GM23338 (cell line): ENCODE results near the gene VPS8. TPM values are rescaled to one million over a fixed set of nuclear protein-coding genes. Genes with fewer than 3 reads are reported as not detected.

Experiments used
- ATAC-seq: fragments of 200-7000 bp; cut with Tn5 transposase; 3 replicates; pipeline ENCODE4 v1.9.1; 2020
- DNase-seq: peaks from one replicate; pipeline ENCODE4 v3.0.0-alpha.2; 2015; ENCODE audit warnings: low spot score
- H2AFZ ChIP-seq: fragments of 200-600 bp; sonication (generic); 2 replicates; pipeline ENCODE4 v1.8.0; 2016; ENCODE audit warnings: antibody characterized with exemption, mild to moderate bottlenecking, moderate library complexity
- H3F3A ChIP-seq: fragments of 200-600 bp; sonication (generic); replicated peaks from 2 replicates; pipeline ENCODE4 v1.8.0; 2017; ENCODE audit warnings: antibody characterized with exemption, mixed run types, low read depth
- H3K27ac ChIP-seq: fragments of 200-600 bp; sonication (generic); 2 replicates; pipeline ENCODE4 v1.6.1; 2016; ENCODE audit warnings: low read depth
- H3K27me3 ChIP-seq: fragments of 200-600 bp; sonication (generic); 2 replicates; pipeline ENCODE4 v1.8.0; 2016; ENCODE audit warnings: mild to moderate bottlenecking, mixed run types, moderate library complexity; ENCODE audit not compliant: insufficient read depth
- H3K36me3 ChIP-seq: fragments of 200-600 bp; sonication (generic); 2 replicates; pipeline ENCODE4 v1.8.0; 2016; ENCODE audit warnings: mild to moderate bottlenecking; ENCODE audit not compliant: insufficient read depth
- H3K4me1 ChIP-seq: fragments of 200-600 bp; sonication (generic); 2 replicates; pipeline ENCODE4 v1.8.0; 2016; ENCODE audit warnings: mild to moderate bottlenecking, moderate library complexity; ENCODE audit not compliant: insufficient read depth
- H3K4me2 ChIP-seq: fragments of 200-600 bp; sonication (generic); 2 replicates; pipeline ENCODE4 v1.7.1; 2017; ENCODE audit warnings: mixed run types
- H3K4me3 ChIP-seq: fragments of 200-600 bp; sonication (generic); 2 replicates; pipeline ENCODE4 v1.6.1; 2016; ENCODE audit warnings: mixed run types
- H3K79me2 ChIP-seq: fragments of 200-600 bp; sonication (generic); replicated peaks from 2 replicates; pipeline ENCODE4 v1.8.0; 2017; ENCODE audit warnings: mild to moderate bottlenecking; ENCODE audit not compliant: insufficient read depth
- H3K9me2 ChIP-seq: fragments of 200-600 bp; sonication (generic); 2 replicates; pipeline ENCODE4 v1.8.0; 2017; ENCODE audit not compliant: insufficient read depth
- H4K20me1 ChIP-seq: fragments of 200-600 bp; sonication (generic); replicated peaks from 2 replicates; pipeline ENCODE4 v1.8.0; 2017; ENCODE audit warnings: mild to moderate bottlenecking; ENCODE audit not compliant: insufficient read depth
- H3K27ac Mint-ChIP-seq: 2 replicates; pipeline ENCODE4 v1.8.0; 2020; ENCODE audit warnings: inconsistent platforms, mild to moderate bottlenecking, moderate library complexity, mixed read lengths
- H3K27me3 Mint-ChIP-seq: 3 replicates; pipeline ENCODE4 v1.8.0; 2022; ENCODE audit warnings: low read depth, mild to moderate bottlenecking, moderate library complexity, mixed read lengths, inconsistent platforms; ENCODE audit not compliant: insufficient read depth, poor library complexity
- H3K36me3 Mint-ChIP-seq: 3 replicates; pipeline ENCODE4 v1.8.0; 2021; ENCODE audit warnings: low read depth, mild to moderate bottlenecking, inconsistent platforms, moderate library complexity, mixed read lengths
- H3K4me1 Mint-ChIP-seq: 3 replicates; pipeline ENCODE4 v1.8.0; 2020; ENCODE audit warnings: mild to moderate bottlenecking, inconsistent platforms, mixed read lengths
- H3K4me3 Mint-ChIP-seq: 3 replicates; pipeline ENCODE4 v1.8.0; 2021; ENCODE audit warnings: moderate library complexity, mild to moderate bottlenecking, inconsistent platforms, mixed read lengths
- H3K9me3 Mint-ChIP-seq: 3 replicates; pipeline ENCODE4 v1.8.0; 2020; ENCODE audit warnings: moderate library complexity, mild to moderate bottlenecking, inconsistent platforms, mixed read lengths
- CREB1 ChIP-seq: fragments of 250-450 bp; sonication (Bioruptor Pico); IDR thresholded peaks from 2 replicates; pipeline ENCODE4 v1.5.0; 2020; ENCODE audit warnings: low read depth, mild to moderate bottlenecking, moderate library complexity
- EZH2 ChIP-seq: fragments of 200-600 bp; sonication (generic); IDR thresholded peaks from one replicate; pipeline ENCODE4 v1.8.0; 2017; ENCODE audit warnings: antibody characterized with exemption, mild to moderate bottlenecking, low read depth; ENCODE audit not compliant: unreplicated experiment
- EZH2phosphoT487 ChIP-seq: fragments of 200-600 bp; sonication (generic); IDR thresholded peaks from one replicate; pipeline ENCODE4 v1.8.1; 2018; ENCODE audit warnings: antibody characterized with exemption; ENCODE audit not compliant: unreplicated experiment
- JUNB ChIP-seq: IDR thresholded peaks from one replicate; pipeline ENCODE4 v1.6.1; 2016; ENCODE audit warnings: antibody characterized with exemption; ENCODE audit not compliant: unreplicated experiment
- NANOG ChIP-seq: IDR thresholded peaks from 2 replicates; pipeline ENCODE4 v1.6.1; 2016; ENCODE audit warnings: antibody characterized with exemption, borderline replicate concordance
- POLR2AphosphoS5 ChIP-seq: IDR thresholded peaks from 2 replicates; pipeline ENCODE4 v1.6.1; 2016; ENCODE audit warnings: antibody characterized with exemption, low read depth
- STAT1 ChIP-seq: IDR thresholded peaks from one replicate; pipeline ENCODE4 v1.6.1; 2016; ENCODE audit warnings: antibody characterized with exemption; ENCODE audit not compliant: unreplicated experiment
- ZNF114 ChIP-seq: fragments of 250-450 bp; sonication (Bioruptor Pico); IDR thresholded peaks from 2 replicates; pipeline ENCODE4 v1.5.0; 2020; ENCODE audit warnings: mild to moderate bottlenecking, moderate library complexity
- ZNF331 ChIP-seq: fragments of 250-450 bp; sonication (Bioruptor Pico); IDR thresholded peaks from 2 replicates; pipeline ENCODE4 v1.5.0; 2020; ENCODE audit warnings: low read depth, mild to moderate bottlenecking, moderate library complexity
- polyA plus RNA-seq: library from polyadenylated mRNA; unstranded; fragments of >200 nt; fragmentation: Nextera tagmentation; extraction: Ambion mirVana; gene quantifications from 2 replicates; pipeline ENCODE4 v1.2.1, GENCODE V29; 2016
- total RNA-seq: library from RNA; depleted of rRNA; stranded (reverse); fragments of >200 nt; shearing (Covaris generic); gene quantifications from 2 replicates; pipeline ENCODE4 v1.2.3, GENCODE V29; 2014
- TF ChIP-seq, protein P1 (sequence below): fragments of 250-450 bp; sonication (Bioruptor Pico); IDR thresholded peaks from 2 replicates; pipeline ENCODE4 v1.5.0; 2020; ENCODE audit warnings: mild to moderate bottlenecking, moderate library complexity
- TF ChIP-seq, protein P2 (sequence below), 2 experiments: fragments of 200-600 bp in 1 of 2; sonication (generic) in 1 of 2; conservative IDR thresholded peaks; 2 replicates each; pipeline versions ENCODE4 v1.5.1 to v1.6.1; 2016 to 2017; ENCODE audit warnings: antibody characterized with exemption in 2 of 2, low read depth in 2 of 2, mild to moderate bottlenecking in 2 of 2, moderate library complexity in 1 of 2
- TF ChIP-seq, protein P3 (sequence below): IDR thresholded peaks from 2 replicates; pipeline ENCODE4 v1.6.1; 2016; ENCODE audit warnings: antibody characterized with exemption
- TF ChIP-seq, protein P4 (sequence below): IDR thresholded peaks from one replicate; pipeline ENCODE4 v1.6.1; 2018; ENCODE audit warnings: antibody characterized with exemption; ENCODE audit not compliant: unreplicated experiment

Gene VPS8
- total and polyA plus RNA-seq, 2 experiments from 2014 or later: 17.3 to 45.5 TPM

DNA sequence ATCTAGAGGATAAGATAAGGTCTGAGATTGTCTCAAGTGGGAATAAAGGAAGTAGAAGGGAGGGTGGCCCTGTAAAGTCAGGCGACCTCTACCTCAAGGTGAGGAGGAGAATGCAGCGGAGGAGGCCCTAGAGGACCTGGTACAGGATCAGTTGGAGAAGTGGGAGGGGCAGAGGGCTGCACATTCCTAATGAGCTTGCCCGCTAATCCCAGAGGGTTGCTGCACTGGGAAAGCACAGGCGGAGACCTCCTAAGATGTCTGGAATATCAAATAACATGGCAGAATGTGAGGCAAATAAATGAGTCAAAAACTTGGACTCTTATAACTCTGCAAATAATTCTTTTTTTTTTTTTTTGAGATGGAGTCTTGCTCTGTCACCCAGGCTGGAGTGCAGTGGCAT lies 30.2 kb upstream of the VPS8 start:
- H3K9me3 Mint-ChIP-seq: no peaks in the 10 kb centered on the region
- Histone ChIP-seq H4K20me1 (no peaks in the 10 kb centered on the region), H3F3A (no peaks in the 10 kb centered on the region), H3K27ac (no peak overlapping the region), H3K79me2 (no peaks in the 10 kb centered on the region), H3K4me1 (peaks cover 10% of the 10 kb centered on the region; the same call in 1 of the 2 replicates), H3K27me3 (no peaks in the 10 kb centered on the region), H3K36me3 (no peaks in the 10 kb centered on the region), H2AFZ (peak overlapping the region; percentile 52; the same call in 1 of the 2 replicates), H3K4me2 (no peak overlapping the region), H3K4me3 (no peak overlapping the region), H3K9me2 (no peaks in the 10 kb centered on the region)
- TF ChIP-seq, protein P1, sequence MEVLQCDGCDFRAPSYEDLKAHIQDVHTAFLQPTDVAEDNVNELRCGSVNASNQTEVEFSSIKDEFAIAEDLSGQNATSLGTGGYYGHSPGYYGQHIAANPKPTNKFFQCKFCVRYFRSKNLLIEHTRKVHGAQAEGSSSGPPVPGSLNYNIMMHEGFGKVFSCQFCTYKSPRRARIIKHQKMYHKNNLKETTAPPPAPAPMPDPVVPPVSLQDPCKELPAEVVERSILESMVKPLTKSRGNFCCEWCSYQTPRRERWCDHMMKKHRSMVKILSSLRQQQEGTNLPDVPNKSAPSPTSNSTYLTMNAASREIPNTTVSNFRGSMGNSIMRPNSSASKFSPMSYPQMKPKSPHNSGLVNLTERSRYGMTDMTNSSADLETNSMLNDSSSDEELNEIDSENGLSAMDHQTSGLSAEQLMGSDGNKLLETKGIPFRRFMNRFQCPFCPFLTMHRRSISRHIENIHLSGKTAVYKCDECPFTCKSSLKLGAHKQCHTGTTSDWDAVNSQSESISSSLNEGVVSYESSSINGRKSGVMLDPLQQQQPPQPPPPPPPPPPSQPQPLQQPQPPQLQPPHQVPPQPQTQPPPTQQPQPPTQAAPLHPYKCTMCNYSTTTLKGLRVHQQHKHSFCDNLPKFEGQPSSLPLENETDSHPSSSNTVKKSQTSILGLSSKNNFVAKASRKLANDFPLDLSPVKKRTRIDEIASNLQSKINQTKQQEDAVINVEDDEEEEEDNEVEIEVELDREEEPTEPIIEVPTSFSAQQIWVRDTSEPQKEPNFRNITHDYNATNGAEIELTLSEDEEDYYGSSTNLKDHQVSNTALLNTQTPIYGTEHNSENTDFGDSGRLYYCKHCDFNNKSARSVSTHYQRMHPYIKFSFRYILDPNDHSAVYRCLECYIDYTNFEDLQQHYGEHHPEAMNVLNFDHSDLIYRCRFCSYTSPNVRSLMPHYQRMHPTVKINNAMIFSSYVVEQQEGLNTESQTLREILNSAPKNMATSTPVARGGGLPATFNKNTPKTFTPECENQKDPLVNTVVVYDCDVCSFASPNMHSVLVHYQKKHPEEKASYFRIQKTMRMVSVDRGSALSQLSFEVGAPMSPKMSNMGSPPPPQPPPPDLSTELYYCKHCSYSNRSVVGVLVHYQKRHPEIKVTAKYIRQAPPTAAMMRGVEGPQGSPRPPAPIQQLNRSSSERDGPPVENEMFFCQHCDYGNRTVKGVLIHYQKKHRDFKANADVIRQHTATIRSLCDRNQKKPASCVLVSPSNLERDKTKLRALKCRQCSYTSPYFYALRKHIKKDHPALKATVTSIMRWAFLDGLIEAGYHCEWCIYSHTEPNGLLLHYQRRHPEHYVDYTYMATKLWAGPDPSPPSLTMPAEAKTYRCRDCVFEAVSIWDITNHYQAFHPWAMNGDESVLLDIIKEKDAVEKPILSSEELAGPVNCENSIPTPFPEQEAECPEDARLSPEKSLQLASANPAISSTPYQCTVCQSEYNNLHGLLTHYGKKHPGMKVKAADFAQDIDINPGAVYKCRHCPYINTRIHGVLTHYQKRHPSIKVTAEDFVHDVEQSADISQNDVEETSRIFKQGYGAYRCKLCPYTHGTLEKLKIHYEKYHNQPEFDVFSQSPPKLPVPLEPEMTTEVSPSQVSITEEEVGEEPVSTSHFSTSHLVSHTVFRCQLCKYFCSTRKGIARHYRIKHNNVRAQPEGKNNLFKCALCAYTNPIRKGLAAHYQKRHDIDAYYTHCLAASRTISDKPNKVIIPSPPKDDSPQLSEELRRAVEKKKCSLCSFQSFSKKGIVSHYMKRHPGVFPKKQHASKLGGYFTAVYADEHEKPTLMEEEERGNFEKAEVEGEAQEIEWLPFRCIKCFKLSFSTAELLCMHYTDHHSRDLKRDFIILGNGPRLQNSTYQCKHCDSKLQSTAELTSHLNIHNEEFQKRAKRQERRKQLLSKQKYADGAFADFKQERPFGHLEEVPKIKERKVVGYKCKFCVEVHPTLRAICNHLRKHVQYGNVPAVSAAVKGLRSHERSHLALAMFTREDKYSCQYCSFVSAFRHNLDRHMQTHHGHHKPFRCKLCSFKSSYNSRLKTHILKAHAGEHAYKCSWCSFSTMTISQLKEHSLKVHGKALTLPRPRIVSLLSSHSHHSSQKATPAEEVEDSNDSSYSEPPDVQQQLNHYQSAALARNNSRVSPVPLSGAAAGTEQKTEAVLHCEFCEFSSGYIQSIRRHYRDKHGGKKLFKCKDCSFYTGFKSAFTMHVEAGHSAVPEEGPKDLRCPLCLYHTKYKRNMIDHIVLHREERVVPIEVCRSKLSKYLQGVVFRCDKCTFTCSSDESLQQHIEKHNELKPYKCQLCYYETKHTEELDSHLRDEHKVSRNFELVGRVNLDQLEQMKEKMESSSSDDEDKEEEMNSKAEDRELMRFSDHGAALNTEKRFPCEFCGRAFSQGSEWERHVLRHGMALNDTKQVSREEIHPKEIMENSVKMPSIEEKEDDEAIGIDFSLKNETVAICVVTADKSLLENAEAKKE: no peak
- TF ChIP-seq NANOG (no peak), CREB1 (CRISPR knock-in tag) (no peak), JUNB (no peak), ZNF114 (CRISPR knock-in tag) (no peak), POLR2AphosphoS5 (no peak), EZH2phosphoT487 (no peak), STAT1 (no peak), ZNF331 (CRISPR knock-in tag) (no peak), EZH2 (no peak)
- TF ChIP-seq, protein P2, sequence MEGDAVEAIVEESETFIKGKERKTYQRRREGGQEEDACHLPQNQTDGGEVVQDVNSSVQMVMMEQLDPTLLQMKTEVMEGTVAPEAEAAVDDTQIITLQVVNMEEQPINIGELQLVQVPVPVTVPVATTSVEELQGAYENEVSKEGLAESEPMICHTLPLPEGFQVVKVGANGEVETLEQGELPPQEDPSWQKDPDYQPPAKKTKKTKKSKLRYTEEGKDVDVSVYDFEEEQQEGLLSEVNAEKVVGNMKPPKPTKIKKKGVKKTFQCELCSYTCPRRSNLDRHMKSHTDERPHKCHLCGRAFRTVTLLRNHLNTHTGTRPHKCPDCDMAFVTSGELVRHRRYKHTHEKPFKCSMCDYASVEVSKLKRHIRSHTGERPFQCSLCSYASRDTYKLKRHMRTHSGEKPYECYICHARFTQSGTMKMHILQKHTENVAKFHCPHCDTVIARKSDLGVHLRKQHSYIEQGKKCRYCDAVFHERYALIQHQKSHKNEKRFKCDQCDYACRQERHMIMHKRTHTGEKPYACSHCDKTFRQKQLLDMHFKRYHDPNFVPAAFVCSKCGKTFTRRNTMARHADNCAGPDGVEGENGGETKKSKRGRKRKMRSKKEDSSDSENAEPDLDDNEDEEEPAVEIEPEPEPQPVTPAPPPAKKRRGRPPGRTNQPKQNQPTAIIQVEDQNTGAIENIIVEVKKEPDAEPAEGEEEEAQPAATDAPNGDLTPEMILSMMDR (conservative IDR thresholded peaks at IDR 0.05; ENCODE audit: low read depth in 2 of 2): no peak
- TF ChIP-seq, protein P3, sequence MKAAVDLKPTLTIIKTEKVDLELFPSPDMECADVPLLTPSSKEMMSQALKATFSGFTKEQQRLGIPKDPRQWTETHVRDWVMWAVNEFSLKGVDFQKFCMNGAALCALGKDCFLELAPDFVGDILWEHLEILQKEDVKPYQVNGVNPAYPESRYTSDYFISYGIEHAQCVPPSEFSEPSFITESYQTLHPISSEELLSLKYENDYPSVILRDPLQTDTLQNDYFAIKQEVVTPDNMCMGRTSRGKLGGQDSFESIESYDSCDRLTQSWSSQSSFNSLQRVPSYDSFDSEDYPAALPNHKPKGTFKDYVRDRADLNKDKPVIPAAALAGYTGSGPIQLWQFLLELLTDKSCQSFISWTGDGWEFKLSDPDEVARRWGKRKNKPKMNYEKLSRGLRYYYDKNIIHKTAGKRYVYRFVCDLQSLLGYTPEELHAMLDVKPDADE: no peak
- TF ChIP-seq, protein P4, sequence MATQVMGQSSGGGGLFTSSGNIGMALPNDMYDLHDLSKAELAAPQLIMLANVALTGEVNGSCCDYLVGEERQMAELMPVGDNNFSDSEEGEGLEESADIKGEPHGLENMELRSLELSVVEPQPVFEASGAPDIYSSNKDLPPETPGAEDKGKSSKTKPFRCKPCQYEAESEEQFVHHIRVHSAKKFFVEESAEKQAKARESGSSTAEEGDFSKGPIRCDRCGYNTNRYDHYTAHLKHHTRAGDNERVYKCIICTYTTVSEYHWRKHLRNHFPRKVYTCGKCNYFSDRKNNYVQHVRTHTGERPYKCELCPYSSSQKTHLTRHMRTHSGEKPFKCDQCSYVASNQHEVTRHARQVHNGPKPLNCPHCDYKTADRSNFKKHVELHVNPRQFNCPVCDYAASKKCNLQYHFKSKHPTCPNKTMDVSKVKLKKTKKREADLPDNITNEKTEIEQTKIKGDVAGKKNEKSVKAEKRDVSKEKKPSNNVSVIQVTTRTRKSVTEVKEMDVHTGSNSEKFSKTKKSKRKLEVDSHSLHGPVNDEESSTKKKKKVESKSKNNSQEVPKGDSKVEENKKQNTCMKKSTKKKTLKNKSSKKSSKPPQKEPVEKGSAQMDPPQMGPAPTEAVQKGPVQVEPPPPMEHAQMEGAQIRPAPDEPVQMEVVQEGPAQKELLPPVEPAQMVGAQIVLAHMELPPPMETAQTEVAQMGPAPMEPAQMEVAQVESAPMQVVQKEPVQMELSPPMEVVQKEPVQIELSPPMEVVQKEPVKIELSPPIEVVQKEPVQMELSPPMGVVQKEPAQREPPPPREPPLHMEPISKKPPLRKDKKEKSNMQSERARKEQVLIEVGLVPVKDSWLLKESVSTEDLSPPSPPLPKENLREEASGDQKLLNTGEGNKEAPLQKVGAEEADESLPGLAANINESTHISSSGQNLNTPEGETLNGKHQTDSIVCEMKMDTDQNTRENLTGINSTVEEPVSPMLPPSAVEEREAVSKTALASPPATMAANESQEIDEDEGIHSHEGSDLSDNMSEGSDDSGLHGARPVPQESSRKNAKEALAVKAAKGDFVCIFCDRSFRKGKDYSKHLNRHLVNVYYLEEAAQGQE: no peak
- peaks cover 46% of the 10 kb centered on the region for H3K4me1 Mint-ChIP-seq
- DNase-seq (no peak), ATAC-seq (no peak)
- H3K27me3 Mint-ChIP-seq: peaks cover 20% of the 10 kb centered on the region
- H3K27ac Mint-ChIP-seq: no peak overlapping the region
- H3K4me3 Mint-ChIP-seq: no peak overlapping the region
- no peaks in the 10 kb centered on the region for H3K36me3 Mint-ChIP-seq
